ENCODE data around the gene TP53BP2.

TP53BP2 gene

GRCh38 chr1:223765036-223765718 is 80.6 kb downstream of the TP53BP2 start:
- DNase-seq (ENCODE audit: low spot score), result no peak

GRCh38 chr1:223763881-223764280 is 81.9 kb downstream of the TP53BP2 start:
- DNase-seq (ENCODE audit: low spot score), result no peak

DNA sequence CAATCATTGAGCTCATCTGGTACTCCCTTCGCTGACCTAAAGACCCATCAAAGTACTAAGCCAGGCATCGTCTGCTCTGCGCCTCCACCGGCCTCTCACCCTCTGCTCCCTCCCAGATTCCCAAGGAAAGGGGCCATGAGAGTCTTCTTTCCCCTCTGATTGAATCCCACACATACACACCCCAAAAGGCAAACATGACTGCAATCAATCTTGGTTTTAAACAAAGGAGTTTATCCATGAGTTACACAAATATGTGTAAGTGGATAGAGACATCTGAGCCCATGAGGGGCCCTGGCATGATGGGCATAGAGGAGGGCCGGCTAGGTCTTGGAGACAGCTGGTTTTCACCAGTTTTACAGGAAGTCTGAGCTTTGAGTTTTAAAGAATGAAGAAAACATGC is 82.5 kb downstream of the TP53BP2 start:
- no peak for DNase-seq (ENCODE audit: low spot score)

DNA sequence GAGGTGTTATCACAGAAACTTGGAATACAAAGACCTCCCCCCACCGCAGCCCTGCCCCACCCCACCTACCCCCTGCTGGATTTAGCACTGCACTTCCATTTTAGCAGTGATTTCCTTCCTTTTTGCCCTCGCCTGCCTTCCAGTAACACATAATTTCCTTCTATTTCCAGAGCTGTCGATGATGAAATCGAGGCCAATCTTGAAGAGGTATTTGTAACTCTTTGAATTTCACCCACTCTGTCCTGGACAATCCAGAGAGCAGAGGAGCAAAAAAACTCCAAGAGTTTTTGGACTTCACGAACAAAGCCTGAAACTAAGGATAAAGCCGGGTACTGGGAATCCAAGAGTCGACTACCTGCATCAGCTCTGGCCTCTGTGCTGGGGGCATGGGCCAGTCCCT is 84.3 kb downstream of the TP53BP2 start:
- DNase-seq (ENCODE audit: low spot score), result no peak

- no peak for DNase-seq (ENCODE audit: low spot score)
Measured at GRCh38 chr1:223760833-223761232, 84.9 kb downstream of the TP53BP2 start.

DNA sequence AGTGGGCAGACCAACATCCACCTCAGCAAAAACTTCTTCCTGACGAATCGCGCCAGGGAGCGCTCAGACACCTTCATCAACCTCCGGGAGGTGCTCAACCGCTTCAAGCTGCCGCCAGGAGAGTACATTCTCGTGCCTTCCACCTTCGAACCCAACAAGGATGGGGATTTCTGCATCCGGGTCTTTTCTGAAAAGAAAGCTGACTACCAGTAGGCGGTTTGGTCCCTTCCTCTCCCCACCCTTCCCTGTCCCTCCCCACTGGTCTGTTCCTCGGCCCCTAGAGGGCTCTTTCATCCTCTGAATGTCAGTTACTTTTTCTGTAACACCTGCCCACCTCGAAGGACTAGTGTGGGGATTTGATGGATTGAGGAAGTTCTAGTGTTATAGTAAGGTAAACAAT is 86.5 kb downstream of the TP53BP2 start:
- DNase-seq (ENCODE audit: low spot score), result no peak

DNA sequence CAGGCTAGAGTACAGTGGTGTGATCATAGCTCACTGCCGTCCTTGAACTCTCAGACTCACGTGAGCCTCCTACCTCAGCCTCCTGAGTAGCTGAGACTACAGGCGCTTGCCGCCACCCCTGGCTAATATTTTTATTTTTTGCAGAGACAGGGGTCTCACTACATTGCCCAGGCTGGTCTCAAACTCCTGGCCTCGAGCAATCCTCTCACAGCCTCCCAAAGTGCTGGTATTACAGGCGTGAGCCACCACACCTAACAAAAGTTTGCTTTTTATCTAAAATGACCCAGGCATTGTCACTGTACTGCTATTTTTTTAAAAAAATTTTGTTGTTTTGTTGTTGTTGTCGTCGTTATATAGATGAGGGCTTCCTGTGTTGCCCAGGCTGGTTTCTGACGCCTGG is 87.0 kb downstream of the TP53BP2 start:
- no peak for DNase-seq (ENCODE audit: low spot score)

DNA sequence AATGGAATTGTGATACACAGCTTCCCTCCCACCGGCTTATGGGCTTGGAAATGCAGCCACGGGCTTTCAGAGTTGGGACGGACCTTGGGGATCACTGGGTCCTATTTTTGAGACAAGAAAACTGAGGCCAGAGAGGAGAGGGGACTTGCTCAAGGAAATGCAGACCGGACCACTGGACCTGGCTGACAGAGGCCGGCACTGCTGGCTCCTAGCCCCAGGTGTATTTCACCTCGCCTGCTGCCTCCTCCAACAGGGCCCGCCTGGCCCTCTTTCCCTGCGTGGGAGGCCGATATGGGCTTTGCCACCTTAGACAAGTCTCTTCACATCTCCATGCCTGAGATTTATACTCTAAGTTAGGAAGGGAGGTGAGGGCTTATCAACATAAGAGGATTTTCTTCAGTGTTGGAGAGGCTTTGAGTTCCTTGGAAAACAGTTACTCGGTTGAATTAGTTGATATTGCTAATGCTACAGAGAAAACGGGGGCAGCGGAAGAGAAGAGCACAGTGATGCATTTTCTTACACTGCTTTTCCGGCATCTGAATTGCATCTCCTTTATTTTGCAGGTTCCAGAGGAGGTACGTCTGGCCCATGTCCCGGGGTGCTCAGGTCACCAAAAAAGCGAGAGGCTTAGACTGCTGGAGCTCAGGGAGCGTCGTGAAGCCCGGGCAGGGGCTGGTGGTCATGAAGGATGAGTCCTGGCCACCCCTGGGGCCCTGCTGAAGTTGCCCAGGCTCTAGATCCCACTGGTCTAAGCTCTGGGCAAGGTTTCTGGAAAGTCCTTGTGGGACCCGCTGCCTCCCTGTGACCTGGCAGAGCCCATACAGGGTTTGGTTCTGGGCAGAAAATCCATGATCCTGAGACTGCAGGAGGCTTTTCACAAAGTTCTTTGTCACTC is 88.7 kb downstream of the TP53BP2 start:
- no peak for DNase-seq (ENCODE audit: low spot score)

DNA sequence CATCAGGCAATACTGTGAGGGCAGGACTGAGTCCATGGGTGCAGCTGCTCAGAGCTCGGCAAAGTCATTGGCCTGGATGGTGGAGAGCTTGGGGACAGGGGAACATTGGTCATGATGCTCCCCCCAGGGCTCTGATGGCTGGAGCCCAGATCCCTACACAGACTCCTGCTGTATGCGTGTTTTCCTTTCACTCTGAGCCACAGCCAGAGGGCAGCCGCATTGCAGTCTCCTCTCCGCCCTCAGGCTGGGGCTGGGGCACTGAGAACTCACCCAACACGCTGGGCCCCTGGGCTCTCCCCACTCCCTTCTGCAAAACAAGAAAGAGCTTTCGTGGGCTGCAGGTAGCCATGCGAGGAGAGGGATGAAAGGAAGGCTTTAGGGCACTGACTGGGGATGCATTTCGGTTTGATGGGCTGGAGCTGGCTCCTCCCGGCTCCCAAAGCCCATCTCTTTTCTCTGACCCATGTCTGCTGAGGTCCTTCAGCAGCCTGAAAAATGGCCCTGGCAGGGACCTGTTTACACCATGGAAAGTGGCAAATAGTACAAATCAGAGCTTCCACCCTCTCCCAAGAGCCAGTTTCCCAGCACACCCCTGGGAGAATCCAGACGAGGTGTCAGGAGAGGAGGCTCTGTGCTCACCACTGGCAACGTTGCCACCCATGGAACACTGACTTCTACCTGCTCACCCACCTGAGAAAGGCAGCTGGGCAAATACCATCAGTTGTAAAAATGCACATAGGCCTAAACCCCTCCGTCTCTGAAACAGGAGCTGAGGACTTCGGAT is 89.6 kb downstream of the TP53BP2 start:
- DNase-seq (ENCODE audit: low spot score), result no peak

DNA sequence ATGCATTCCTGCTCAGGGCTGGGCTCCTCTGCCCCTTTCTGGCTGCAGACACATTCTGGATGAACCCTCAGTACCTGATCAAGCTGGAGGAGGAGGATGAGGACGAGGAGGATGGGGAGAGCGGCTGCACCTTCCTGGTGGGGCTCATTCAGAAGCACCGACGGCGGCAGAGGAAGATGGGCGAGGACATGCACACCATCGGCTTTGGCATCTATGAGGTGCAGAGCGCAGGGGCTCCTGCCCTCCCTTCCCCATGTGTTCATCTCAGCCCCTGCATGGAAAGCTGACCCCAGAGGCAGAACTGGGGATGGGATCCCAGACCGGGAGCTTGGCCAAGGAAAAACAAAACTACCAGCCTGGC is 90.3 kb downstream of the TP53BP2 start:
- no peak for DNase-seq (ENCODE audit: low spot score)

- no peak for DNase-seq (ENCODE audit: low spot score)
Measured at GRCh38 chr1:223754681-223755431, 90.9 kb downstream of the TP53BP2 start.

DNA sequence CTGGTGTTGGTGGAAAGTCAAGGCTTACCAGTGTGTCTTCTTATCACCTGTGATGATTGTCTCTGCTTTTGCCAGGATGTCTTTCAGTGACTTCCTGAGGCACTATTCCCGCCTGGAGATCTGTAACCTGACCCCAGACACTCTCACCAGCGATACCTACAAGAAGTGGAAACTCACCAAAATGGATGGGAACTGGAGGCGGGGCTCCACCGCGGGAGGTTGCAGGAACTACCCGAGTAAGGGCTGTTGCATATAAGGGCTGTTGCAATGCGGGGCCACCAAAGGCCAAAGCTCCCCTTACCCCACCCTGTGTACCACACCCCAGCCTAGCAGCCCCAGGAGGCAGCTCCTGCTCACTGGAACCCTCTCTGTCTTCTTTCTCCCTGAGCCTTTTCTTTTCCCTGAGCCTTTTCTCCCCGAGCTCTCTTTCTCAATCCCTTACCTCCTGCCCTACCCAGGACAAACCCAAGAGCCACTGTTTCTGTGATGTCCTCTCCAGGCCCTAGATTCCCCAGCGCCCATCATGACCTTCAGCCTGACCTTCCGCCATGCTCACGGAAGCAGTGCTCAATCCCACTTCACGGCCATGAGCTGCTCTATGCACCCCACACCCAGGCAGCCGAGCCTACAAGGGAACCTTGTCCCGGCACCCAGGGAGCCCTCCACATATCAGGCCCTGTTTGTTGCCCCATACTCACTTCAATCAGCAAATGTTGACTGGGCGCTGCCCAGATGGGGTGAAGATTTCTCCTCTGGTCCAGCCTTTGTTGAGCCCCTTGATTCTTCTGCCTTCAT is 92.8 kb downstream of the TP53BP2 start:
- DNase-seq (ENCODE audit: low spot score), result no peak

DNA sequence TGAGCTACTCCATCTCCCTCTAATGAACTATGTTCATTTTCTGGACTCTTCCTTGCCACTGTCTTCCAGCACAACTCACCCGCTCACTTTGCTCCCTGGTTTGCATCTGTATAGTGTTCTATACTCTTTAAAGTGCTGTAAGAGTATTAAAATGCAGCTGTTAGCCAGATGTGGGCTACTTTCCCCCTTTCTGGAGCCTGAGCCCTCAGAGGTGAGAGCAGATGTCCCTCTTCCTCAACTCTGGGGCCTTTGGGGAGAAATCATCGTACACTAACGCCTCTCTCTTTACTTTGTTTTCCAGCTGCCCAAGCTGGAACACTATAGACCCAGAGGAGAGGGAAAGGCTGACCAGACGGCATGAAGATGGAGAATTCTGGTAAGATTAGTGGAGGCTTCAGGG is 94.1 kb downstream of the TP53BP2 start:
- DNase-seq (ENCODE audit: low spot score), result no peak

- no peak for DNase-seq (ENCODE audit: low spot score)
Measured at GRCh38 chr1:223750730-223751570, 94.8 kb downstream of the TP53BP2 start.

- DNase-seq (ENCODE audit: low spot score), result no peak
Measured at GRCh38 chr1:223748773-223749733, 96.7 kb downstream of the TP53BP2 start.

GRCh38 chr1:223748405-223748772 is 97.4 kb downstream of the TP53BP2 start:
- DNase-seq (ENCODE audit: low spot score), result no peak

GRCh38 chr1:223747838-223748335 is 97.9 kb downstream of the TP53BP2 start:
- no peak for DNase-seq (ENCODE audit: low spot score)

GRCh38 chr1:223745731-223746130 is 100.0 kb downstream of the TP53BP2 start:
- DNase-seq (ENCODE audit: low spot score), result no peak

Data from RKO (cell line).